ENCODE measurements around the gene C6orf89. TPM values are rescaled to one million over a fixed set of nuclear protein-coding genes. Genes with fewer than 3 reads are reported as not detected.

The C6orf89 gene
- total and polyA plus RNA-seq, 2 of the 8 experiments (the other 6 are each of a cell fraction or from before 2014, with no cell fraction given) = 4.6 to 12.3 TPM

- no peak for TF ChIP-seq SIRT6 (IDR thresholded peaks at IDR 0.05; ENCODE audit: low read length)
- no peak for TF ChIP-seq RAD21 (IDR thresholded peaks at IDR 0.05 in 1 of 2, conservative IDR thresholded peaks at IDR 0.05 in 1 of 2; ENCODE audit: low read depth in 2 of 2, low read length in 2 of 2)
- TF ChIP-seq FOSL1 (IDR thresholded peaks at IDR 0.05; ENCODE audit: insufficient read depth, low read depth, low read length) = no peak
- no peak for TF ChIP-seq KDM1A (IDR thresholded peaks at IDR 0.05; ENCODE audit: borderline replicate concordance, low read length)
- peak; percentile 88 for TF ChIP-seq MAX (IDR thresholded peaks at IDR 0.05)
- no peak for TF ChIP-seq ZNF274 (IDR thresholded peaks at IDR 0.05; ENCODE audit: borderline replicate concordance, extremely low read depth, low read length)
- TF ChIP-seq E2F6 (IDR thresholded peaks at IDR 0.05) = peak; percentile 67; the same call in 1 of the 2 replicates
- no peak for TF ChIP-seq CBX5 (IDR thresholded peaks at IDR 0.05; ENCODE audit: low read depth, low read length)
- no peak for TF ChIP-seq RXRA (IDR thresholded peaks at IDR 0.05; ENCODE audit: insufficient read depth, low read depth, low read length)
- no peak for TF ChIP-seq GABPA (IDR thresholded peaks at IDR 0.05; ENCODE audit: borderline replicate concordance, insufficient read depth, low read length)
- TF ChIP-seq ATF2 (IDR thresholded peaks at IDR 0.05; ENCODE audit: low read length) = 0 out of 2 replicates have a peak, but pooled peaks have one; percentile 46
- no peak for TF ChIP-seq HDAC6 (IDR thresholded peaks at IDR 0.05; ENCODE audit: low read depth, low read length)
- no peak for TF ChIP-seq GTF2F1 (IDR thresholded peaks at IDR 0.05; ENCODE audit: borderline replicate concordance, low read depth, low read length)
- no peak for TF ChIP-seq CBX8 (IDR thresholded peaks at IDR 0.05; ENCODE audit: borderline replicate concordance, low read depth, low read length)
- peak; percentile 76 for TF ChIP-seq SAP30 (IDR thresholded peaks at IDR 0.05; ENCODE audit: insufficient read depth, insufficient replicate concordance, low read length)
- TF ChIP-seq POU5F1 (IDR thresholded peaks at IDR 0.05; ENCODE audit: low read depth, low read length) = no peak
- TF ChIP-seq KDM5A (IDR thresholded peaks at IDR 0.05; ENCODE audit: low read length) = no peak
- no peak for TF ChIP-seq ASH2L (IDR thresholded peaks at IDR 0.05; ENCODE audit: low read length)
- no peak for TF ChIP-seq CREB1 (IDR thresholded peaks at IDR 0.05)
- TF ChIP-seq JUN (IDR thresholded peaks at IDR 0.05; ENCODE audit: low read depth, low read length) = no peak
- peak; percentile 73; the same call in 1 of the 2 replicates for TF ChIP-seq EGR1 (IDR thresholded peaks at IDR 0.05; ENCODE audit: borderline replicate concordance, low read depth, low read length)
- no peak for TF ChIP-seq SIX5 (IDR thresholded peaks at IDR 0.05; ENCODE audit: low read depth, low read length)
These were observed 36.9 kb upstream of the C6orf89 start (continued) for GRCh38 chr6:36848658-36849441.
